ENCODE data around the gene MAST3. TPM values are rescaled to one million over a fixed set of nuclear protein-coding genes. Genes with fewer than 3 reads are reported as not detected.

The MAST3 gene
- total and polyA plus RNA-seq, 10 donors = 8.9 to 52.7 (median 38.2) TPM

DNA sequence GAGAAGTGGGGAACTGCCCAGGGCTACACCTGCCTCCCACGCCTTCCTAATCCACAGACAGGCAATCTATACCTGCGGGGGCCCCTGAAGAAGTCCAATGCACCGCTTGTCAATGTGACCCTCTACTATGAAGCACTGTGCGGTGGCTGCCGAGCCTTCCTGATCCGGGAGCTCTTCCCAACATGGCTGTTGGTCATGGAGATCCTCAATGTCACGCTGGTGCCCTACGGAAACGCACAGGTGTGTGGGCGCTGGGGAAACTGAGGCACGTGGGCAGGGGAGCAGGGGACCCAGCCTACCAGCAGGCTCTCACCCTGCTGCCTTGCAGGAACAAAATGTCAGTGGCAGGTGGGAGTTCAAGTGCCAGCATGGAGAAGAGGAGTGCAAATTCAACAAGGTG lies 77.4 kb downstream of the MAST3 start:
- TF ChIP-seq, protein P1, sequence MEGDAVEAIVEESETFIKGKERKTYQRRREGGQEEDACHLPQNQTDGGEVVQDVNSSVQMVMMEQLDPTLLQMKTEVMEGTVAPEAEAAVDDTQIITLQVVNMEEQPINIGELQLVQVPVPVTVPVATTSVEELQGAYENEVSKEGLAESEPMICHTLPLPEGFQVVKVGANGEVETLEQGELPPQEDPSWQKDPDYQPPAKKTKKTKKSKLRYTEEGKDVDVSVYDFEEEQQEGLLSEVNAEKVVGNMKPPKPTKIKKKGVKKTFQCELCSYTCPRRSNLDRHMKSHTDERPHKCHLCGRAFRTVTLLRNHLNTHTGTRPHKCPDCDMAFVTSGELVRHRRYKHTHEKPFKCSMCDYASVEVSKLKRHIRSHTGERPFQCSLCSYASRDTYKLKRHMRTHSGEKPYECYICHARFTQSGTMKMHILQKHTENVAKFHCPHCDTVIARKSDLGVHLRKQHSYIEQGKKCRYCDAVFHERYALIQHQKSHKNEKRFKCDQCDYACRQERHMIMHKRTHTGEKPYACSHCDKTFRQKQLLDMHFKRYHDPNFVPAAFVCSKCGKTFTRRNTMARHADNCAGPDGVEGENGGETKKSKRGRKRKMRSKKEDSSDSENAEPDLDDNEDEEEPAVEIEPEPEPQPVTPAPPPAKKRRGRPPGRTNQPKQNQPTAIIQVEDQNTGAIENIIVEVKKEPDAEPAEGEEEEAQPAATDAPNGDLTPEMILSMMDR (IDR thresholded peaks at IDR 0.05 in 8 of 11, conservative IDR thresholded peaks at IDR 0.05 in 3 of 11) = no peak
- TF ChIP-seq POLR2AphosphoS5 (IDR thresholded peaks at IDR 0.05) (no peak), POLR2A (IDR thresholded peaks at IDR 0.05) (no peak)
- intact Hi-C loops (cut with DNase I; ENCODE audit: low total_unique reads) = no loop called here
- Histone ChIP-seq H3K36me3 (peaks cover 0 to 47% (median 37%) of the 10 kb centered on the region in 6 donors), H3K27ac (peak overlapping the region in 5 of 8 donors; percentile 90 to 95 (median 93)), H3K9me3 (no peaks in the 10 kb centered on the region), H3K27me3 (replicated peaks in 1 of 7) (no peaks in the 10 kb centered on the region), H3K4me3 (peak overlapping the region; percentile 75 to 98 (median 88)), H3K4me1 (peaks cover 41 to 100% (median 75%) of the 10 kb centered on the region in 6 donors)
- peak; percentile 78 for DNase-seq
- WGBS, 5 donors = 75 to 96% (median 81%) methylated on average over 5 to 11 of the region's 11 CpGs

DNA sequence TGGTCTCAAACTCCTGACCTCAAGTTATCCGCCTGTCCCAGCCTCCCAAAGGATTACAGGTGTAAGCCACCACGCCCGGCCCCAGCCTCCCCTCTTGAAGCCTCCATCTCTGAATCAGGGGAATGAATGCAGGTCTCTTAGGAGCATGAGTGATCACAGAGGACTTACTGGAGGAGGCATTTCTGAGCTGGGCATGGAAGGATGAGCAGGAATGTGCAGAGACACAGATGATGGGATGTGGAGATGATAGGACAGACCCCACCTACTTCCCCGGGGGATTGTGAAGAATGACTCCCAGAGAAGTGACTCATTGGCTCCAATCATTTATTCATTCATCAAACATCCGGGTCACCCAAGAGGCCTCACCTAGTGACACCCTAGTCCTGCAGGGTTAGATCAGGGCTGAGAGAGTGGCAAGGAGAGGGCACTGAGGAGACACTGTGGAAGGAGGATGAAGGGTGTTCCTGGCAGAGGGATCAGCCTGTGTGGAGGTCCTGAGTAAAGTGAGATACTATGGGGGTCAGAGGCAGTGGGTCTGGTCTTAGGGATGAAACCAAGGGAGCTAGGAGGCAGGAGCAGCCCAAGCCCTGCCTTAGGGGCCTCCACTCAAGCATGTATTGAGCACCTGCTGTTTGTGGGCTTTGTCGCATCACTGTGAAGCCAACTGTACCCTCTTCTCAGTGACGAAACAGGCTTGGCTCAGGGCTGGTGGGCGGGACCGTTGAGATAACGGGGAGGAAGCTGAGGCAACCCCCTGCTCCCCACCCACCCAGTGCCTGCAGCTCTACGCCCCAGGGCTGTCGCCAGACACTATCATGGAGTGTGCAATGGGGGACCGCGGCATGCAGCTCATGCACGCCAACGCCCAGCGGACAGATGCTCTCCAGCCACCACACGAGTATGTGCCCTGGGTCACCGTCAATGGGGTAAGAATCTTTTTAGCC lies 79.1 kb downstream of the MAST3 start:
- intact Hi-C loops (cut with DNase I; ENCODE audit: low total_unique reads) = no loop called here
- TF ChIP-seq, protein P1 (IDR thresholded peaks at IDR 0.05 in 8 of 11, conservative IDR thresholded peaks at IDR 0.05 in 3 of 11) = no peak
- TF ChIP-seq POLR2A (IDR thresholded peaks at IDR 0.05) (no peak), POLR2AphosphoS5 (IDR thresholded peaks at IDR 0.05) (peak in 2 of 3 donors; percentile 4 to 49)
- H3K27ac ChIP-seq = peak overlapping the region in 3 of 8 donors; percentile 24 to 95 (median 37)
- H3K27me3 ChIP-seq (replicated peaks in 1 of 7) = no peaks in the 10 kb centered on the region
- H3K9me3 ChIP-seq = no peaks in the 10 kb centered on the region
- DNase-seq = peak; percentile 78
- H3K4me3 ChIP-seq = peak overlapping the region in 3 of 8 donors; percentile 16 to 98 (median 75)
- H3K4me1 ChIP-seq = peaks cover 29 to 100% (median 73%) of the 10 kb centered on the region in 6 donors
- H3K36me3 ChIP-seq = peaks cover 0 to 47% (median 37%) of the 10 kb centered on the region in 6 donors
- WGBS, 5 donors = 72 to 86% (median 79%) methylated on average over 16 to 19 of the region's 19 CpGs

DNA sequence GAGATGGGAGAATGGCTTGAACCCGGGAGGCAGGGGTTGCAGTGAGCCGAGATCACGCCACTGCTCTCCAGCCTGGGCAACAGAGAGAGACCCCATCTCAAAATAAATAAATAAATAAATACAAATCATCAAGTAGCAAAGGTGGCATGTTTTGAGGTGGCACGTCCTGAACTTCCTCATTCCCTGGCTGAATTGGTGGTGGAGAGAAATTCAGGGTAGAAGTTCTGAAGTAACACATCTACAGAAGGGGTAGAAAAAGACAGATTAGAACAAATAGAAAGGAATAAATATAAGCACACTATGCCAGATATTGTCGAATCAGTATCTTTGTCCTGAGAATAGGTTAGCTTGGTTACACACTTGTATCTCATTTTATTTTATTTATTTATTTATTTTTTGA lies 82.4 kb downstream of the MAST3 start:
- WGBS, 5 donors = 67 to 75% (median 72%) methylated on average over 5 of the region's 5 CpGs
- H3K36me3 ChIP-seq = peaks cover 0 to 46% (median 36%) of the 10 kb centered on the region in 6 donors
- peak overlapping the region in 7 of 8 donors; percentile 51 to 89 (median 82) for H3K27ac ChIP-seq
- intact Hi-C loops (cut with DNase I; ENCODE audit: low total_unique reads) = no loop called here
- peak overlapping the region in 1 of 8 donors; percentile 6 for H3K4me3 ChIP-seq
- H3K27me3 ChIP-seq (replicated peaks in 1 of 7) = no peaks in the 10 kb centered on the region
- peaks cover 13 to 76% (median 51%) of the 10 kb centered on the region in 6 donors for H3K4me1 ChIP-seq
- DNase-seq = no peak
- TF ChIP-seq POLR2A (IDR thresholded peaks at IDR 0.05) (no peak), POLR2AphosphoS5 (IDR thresholded peaks at IDR 0.05) (peak in 1 of 3 donors; percentile 16)
- TF ChIP-seq, protein P1 (IDR thresholded peaks at IDR 0.05 in 8 of 11, conservative IDR thresholded peaks at IDR 0.05 in 3 of 11) = no peak
- H3K9me3 ChIP-seq = no peaks in the 10 kb centered on the region

DNA sequence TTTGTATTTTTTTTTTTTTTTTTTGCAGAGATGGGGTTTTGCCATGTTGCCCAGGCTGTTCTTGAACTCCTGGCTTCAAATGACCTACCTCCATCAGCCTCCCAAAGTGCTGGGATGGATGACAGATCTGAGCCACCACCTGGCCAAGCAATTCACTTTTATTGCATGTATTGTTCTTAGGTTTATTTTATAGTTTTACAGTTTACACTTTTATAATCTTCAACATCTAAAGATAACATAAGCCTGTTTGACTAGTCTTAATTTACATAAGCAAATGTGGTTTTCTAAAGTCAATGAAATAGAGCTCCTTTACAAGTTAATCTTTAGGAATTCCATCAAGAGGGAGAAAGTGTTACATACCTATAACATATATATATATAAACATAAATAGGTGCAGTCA lies 86.0 kb downstream of the MAST3 start:
- DNase-seq = no peak
- no peaks in the 10 kb centered on the region for H3K9me3 ChIP-seq
- no peak overlapping the region for H3K27ac ChIP-seq
- no peak overlapping the region for H3K4me3 ChIP-seq
- H3K36me3 ChIP-seq = peaks cover 0 to 10% (median under 1%) of the 10 kb centered on the region in 6 donors
- peaks cover 0 to 40% (median 27%) of the 10 kb centered on the region in 6 donors for H3K4me1 ChIP-seq
- TF ChIP-seq, protein P1 (IDR thresholded peaks at IDR 0.05 in 8 of 11, conservative IDR thresholded peaks at IDR 0.05 in 3 of 11) = no peak
- TF ChIP-seq POLR2AphosphoS5 (IDR thresholded peaks at IDR 0.05) (no peak), POLR2A (IDR thresholded peaks at IDR 0.05) (no peak)
- no peaks in the 10 kb centered on the region for H3K27me3 ChIP-seq (replicated peaks in 1 of 7)
- intact Hi-C loops (cut with DNase I; ENCODE audit: low total_unique reads) = no loop called here
